Measurements from ENCODE around the gene ETV4. TPM values are rescaled to one million over a fixed set of nuclear protein-coding genes. Genes with fewer than 3 reads are reported as not detected.

ETV4 gene
- total RNA-seq, 4 donors from 2014 or later = 1.1 to 9.0 (median 5.3) TPM

DNA sequence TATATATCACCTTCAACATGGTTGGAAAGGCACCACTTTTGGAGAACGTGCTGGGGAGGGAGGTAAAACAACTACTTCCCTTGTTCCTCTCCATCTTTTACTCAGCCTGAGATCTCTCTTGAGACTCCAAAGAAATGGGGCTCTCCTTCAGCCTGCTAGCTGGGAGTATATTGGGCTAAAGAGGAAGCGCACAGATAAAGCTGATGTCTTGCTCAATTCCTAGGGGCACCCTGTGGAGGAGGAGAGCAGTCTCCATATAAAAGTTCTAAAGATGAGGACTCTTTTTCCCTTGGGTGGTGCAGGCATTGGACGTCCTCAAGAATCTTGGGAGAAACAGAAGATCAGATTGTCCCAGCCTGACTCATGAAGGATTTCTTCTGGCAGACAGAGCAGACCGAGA lies 4.6 kb upstream of the ETV4 start:
- intact Hi-C loops (cut with DNase I) = no loop called here

DNA sequence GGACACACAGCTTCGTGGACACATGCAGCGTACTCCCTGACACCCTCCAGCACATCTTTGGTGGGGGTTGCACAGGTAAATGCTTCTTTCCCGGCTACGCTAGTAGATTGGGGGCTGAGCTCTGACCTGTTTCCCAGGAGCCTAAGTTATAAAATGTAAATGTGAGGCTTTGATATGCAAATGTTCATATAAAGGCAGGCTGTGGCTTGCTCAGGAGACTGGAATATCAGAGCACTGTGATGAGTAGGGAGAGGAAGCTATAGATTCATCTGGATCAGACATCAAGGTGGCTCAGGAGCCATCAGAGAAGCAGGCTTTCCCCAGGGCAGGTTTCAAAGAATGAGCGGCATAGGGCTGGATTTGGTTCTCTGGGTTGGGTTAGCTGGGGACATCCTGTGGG lies 3.4 kb upstream of the ETV4 start:
- H3K27ac ChIP-seq = no peak overlapping the region
- peaks cover 7 to 18% of the 10 kb centered on the region in 2 donors for H3K4me1 ChIP-seq
- H3K27me3 ChIP-seq = no peaks in the 10 kb centered on the region
- TF ChIP-seq, protein P1, sequence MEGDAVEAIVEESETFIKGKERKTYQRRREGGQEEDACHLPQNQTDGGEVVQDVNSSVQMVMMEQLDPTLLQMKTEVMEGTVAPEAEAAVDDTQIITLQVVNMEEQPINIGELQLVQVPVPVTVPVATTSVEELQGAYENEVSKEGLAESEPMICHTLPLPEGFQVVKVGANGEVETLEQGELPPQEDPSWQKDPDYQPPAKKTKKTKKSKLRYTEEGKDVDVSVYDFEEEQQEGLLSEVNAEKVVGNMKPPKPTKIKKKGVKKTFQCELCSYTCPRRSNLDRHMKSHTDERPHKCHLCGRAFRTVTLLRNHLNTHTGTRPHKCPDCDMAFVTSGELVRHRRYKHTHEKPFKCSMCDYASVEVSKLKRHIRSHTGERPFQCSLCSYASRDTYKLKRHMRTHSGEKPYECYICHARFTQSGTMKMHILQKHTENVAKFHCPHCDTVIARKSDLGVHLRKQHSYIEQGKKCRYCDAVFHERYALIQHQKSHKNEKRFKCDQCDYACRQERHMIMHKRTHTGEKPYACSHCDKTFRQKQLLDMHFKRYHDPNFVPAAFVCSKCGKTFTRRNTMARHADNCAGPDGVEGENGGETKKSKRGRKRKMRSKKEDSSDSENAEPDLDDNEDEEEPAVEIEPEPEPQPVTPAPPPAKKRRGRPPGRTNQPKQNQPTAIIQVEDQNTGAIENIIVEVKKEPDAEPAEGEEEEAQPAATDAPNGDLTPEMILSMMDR (IDR thresholded peaks at IDR 0.05) = no peak
- no peak for TF ChIP-seq POLR2A (IDR thresholded peaks at IDR 0.05)
- no peaks in the 10 kb centered on the region for H3K9me3 ChIP-seq
- WGBS, 2 donors = 82 to 86% methylated on average over 5 of the region's 5 CpGs
- no peaks in the 10 kb centered on the region for H3K36me3 ChIP-seq
- no peak for DNase-seq
- no peak overlapping the region for H3K4me3 ChIP-seq (replicated peaks in 1 of 3)
- intact Hi-C loops (cut with DNase I) = no loop called here

More for the DNA sequence above, 4.6 kb upstream of the ETV4 start:
- H3K9me3 ChIP-seq = no peaks in the 10 kb centered on the region
- 86 to 94% methylated on average over 4 of the region's 4 CpGs for WGBS, 2 donors
- no peaks in the 10 kb centered on the region for H3K36me3 ChIP-seq
- no peak overlapping the region for H3K27ac ChIP-seq
- TF ChIP-seq, protein P1 (IDR thresholded peaks at IDR 0.05) = no peak
- no peak for TF ChIP-seq POLR2A (IDR thresholded peaks at IDR 0.05)
- H3K4me3 ChIP-seq (replicated peaks in 1 of 3) = no peak overlapping the region
- H3K4me1 ChIP-seq = peaks cover 5 to 7% of the 10 kb centered on the region in 2 donors
- no peaks in the 10 kb centered on the region for H3K27me3 ChIP-seq
- DNase-seq = no peak

DNA sequence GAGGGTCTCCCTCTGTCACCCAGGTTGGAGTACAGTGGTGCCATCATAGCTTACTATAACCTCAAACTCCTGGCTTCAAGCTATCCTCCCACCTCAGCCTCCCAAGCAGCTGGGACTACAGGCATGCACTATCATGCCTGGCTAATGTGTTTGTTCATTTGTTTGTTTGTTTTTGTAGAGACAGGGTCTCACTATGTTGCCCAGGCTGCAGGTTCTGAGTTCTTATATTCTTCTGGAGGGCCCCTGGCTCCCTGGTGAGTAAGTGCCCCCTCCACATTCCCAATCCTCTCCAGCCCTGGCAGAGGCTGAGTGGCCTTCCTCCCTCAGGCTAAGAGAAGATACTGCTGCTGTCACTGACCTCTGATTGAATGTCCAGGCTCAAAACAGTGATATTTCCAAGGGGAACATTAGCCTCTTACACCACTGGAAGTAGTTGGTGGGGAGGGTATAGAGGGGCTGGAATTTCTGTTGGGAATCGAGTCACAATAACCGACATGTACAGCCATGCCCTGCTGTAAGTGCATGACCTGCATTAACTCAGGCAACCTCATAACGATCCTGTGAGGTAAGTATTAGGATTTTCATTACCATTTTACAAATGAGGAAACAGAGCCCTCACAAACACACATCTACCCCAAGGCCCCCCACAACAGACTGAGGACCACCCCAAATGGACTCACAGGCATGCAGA lies 2.7 kb upstream of the ETV4 start:
- H3K27me3 ChIP-seq = no peaks in the 10 kb centered on the region
- intact Hi-C loops (cut with DNase I) = no loop called here
- 78 to 84% methylated on average over 3 of the region's 3 CpGs for WGBS, 2 donors

DNA sequence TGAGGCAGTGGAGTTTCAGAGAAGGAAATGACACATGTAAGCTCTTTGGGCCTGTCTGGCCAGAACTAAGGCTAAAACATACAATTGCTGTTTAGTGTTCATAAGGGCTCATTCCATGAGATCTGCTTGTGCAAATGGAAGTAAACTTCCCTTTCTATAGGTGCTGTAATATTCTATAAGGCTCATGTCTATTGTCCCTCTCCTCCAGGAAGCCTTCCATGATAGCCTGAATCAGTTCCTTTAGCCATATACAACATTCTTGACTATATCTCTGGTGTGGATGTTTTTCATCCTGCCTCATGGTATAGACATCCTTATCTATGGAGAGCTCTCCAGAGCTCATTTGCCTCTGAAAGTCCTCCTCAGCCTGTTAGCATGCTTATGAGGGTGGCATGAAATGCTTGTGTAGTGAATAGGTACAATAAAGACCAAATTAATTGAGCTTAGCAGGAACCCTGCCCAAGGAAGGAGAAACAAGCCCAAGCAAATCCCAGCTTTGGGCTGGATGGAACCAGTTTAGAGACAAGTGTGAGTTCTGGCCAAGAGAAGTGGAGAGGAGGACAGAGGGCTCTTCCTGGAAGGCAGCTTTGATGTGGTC lies 1.6 kb upstream of the ETV4 start:
- Histone ChIP-seq H3K27me3 (no peaks in the 10 kb centered on the region), H3K36me3 (no peaks in the 10 kb centered on the region), H3K4me3 (replicated peaks in 1 of 3) (no peak overlapping the region), H3K27ac (no peak overlapping the region), H3K4me1 (peaks cover 14 to 25% of the 10 kb centered on the region in 2 donors), H3K9me3 (no peaks in the 10 kb centered on the region)
- DNase-seq = no peak
- no peak for TF ChIP-seq POLR2A (IDR thresholded peaks at IDR 0.05)
- TF ChIP-seq, protein P1 (IDR thresholded peaks at IDR 0.05) = no peak
- intact Hi-C loops (cut with DNase I) = no loop called here

More for the DNA sequence above, 2.7 kb upstream of the ETV4 start:
- Histone ChIP-seq H3K36me3 (no peaks in the 10 kb centered on the region), H3K27ac (no peak overlapping the region), H3K9me3 (no peaks in the 10 kb centered on the region), H3K4me3 (replicated peaks in 1 of 3) (no peak overlapping the region), H3K4me1 (peaks cover 13 to 24% of the 10 kb centered on the region in 2 donors)
- DNase-seq = no peak
- no peak for TF ChIP-seq POLR2A (IDR thresholded peaks at IDR 0.05)
- TF ChIP-seq, protein P1 (IDR thresholded peaks at IDR 0.05) = no peak

DNA sequence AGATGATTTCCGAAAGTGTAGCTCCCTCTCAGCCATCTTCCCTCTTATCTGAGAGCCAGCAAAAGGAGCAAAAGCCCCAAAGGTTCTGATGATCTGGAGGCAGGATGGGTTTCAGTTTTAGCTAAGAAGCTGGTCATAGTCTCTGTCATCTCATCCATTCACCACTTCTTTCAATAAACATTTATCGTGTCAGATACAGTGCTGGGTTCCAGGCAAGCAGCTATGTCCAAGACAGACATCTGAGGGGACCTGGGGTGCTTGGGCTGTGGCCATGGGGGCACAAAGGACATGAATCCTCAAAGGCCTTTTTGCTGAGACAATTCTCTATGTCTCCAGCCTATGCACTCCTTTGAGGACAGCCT lies 1.0 kb upstream of the ETV4 start:
- Histone ChIP-seq H3K36me3 (no peaks in the 10 kb centered on the region), H3K4me1 (peaks cover 14 to 25% of the 10 kb centered on the region in 2 donors), H3K9me3 (no peaks in the 10 kb centered on the region), H3K4me3 (replicated peaks in 1 of 3) (no peak overlapping the region), H3K27me3 (no peaks in the 10 kb centered on the region), H3K27ac (no peak overlapping the region)
- intact Hi-C loops (cut with DNase I) = no loop called here
- DNase-seq = no peak
- TF ChIP-seq, protein P1 (IDR thresholded peaks at IDR 0.05) = no peak
- TF ChIP-seq POLR2A (IDR thresholded peaks at IDR 0.05) = no peak
- WGBS, 2 donors = 78 to 79% methylated on average over 2 of the region's 2 CpGs

Data from thyroid gland (tissue), 4 donors.